Mesenchymal stem cell (in vitro differentiated cells and primary cell): ENCODE measurements around the gene CLCN4.

Source experiments
- DNase-seq: peaks from one replicate; pipeline ENCODE4 v3.0.0-alpha.2; 2013
- H2AFZ ChIP-seq: one replicate; pipeline ENCODE4 v1.6.1; 2013; ENCODE audit warnings: low read depth, mild to moderate bottlenecking, control low read depth, inconsistent platforms, low read length, moderate library complexity
- H2AK5ac ChIP-seq: 2 replicates; pipeline ENCODE4 v1.6.1; 2013; ENCODE audit warnings: low read length, moderate library complexity, mild to moderate bottlenecking, inconsistent platforms; ENCODE audit not compliant: severe bottlenecking
- H2BK120ac ChIP-seq: one replicate; pipeline ENCODE4 v1.6.1; 2013; ENCODE audit warnings: low read depth, mild to moderate bottlenecking, inconsistent platforms, low read length, moderate library complexity
- H2BK12ac ChIP-seq, 2 experiments: one replicate each; pipeline ENCODE4 v1.6.1; 2013; ENCODE audit warnings: inconsistent platforms in 2 of 2, low read length in 2 of 2, mild to moderate bottlenecking in 2 of 2, moderate library complexity in 2 of 2, control low read depth in 1 of 2
- H2BK15ac ChIP-seq: one replicate; pipeline ENCODE4 v1.6.1; 2013; ENCODE audit warnings: mild to moderate bottlenecking, low read depth, inconsistent platforms; ENCODE audit not compliant: poor library complexity, severe bottlenecking
- H2BK5ac ChIP-seq: 2 replicates; pipeline ENCODE4 v1.6.1; 2013; ENCODE audit warnings: low read depth, mild to moderate bottlenecking, low read length, control low read depth, inconsistent platforms; ENCODE audit not compliant: poor library complexity, severe bottlenecking
- H3K14ac ChIP-seq, 2 experiments: one replicate each; pipeline ENCODE4 v1.6.1; 2013; ENCODE audit warnings: inconsistent platforms in 2 of 2, low read length in 2 of 2, control low read depth in 1 of 2, mild to moderate bottlenecking in 1 of 2, moderate library complexity in 1 of 2
- H3K18ac ChIP-seq, 2 experiments: one replicate each; pipeline ENCODE4 v1.6.1; 2013; ENCODE audit warnings: inconsistent platforms in 2 of 2, low read length in 2 of 2, control low read depth in 1 of 2, low read depth in 1 of 2, mild to moderate bottlenecking in 1 of 2
- H3K23ac ChIP-seq, 2 experiments: one replicate each; pipeline ENCODE4 v1.6.1; 2013; ENCODE audit warnings: inconsistent platforms in 2 of 2, low read length in 2 of 2, mild to moderate bottlenecking in 2 of 2, moderate library complexity in 2 of 2, control low read depth in 1 of 2
- H3K27ac ChIP-seq: 2 replicates; pipeline ENCODE4 v1.5.1; 2013; ENCODE audit warnings: mild to moderate bottlenecking, moderate library complexity, low read length, control low read depth, inconsistent platforms; ENCODE audit not compliant: poor library complexity, severe bottlenecking
- H3K27me3 ChIP-seq, 2 experiments: 2 replicates each; pipeline versions ENCODE4 v1.6.1 to v1.7.0; 2013; ENCODE audit warnings: low read length in 2 of 2, mild to moderate bottlenecking in 2 of 2, moderate library complexity in 2 of 2, control low read depth in 1 of 2, inconsistent platforms in 1 of 2; ENCODE audit not compliant: control insufficient read depth in 1 of 2, insufficient read depth in 1 of 2
- H3K36me3 ChIP-seq, 2 experiments: 2 replicates each; pipeline versions ENCODE4 v1.6.1 to v1.7.0; 2013; ENCODE audit warnings: low read length in 2 of 2, control low read depth in 1 of 2, inconsistent platforms in 1 of 2, low read depth in 1 of 2, mild to moderate bottlenecking in 1 of 2; ENCODE audit not compliant: insufficient read depth in 2 of 2, control insufficient read depth in 1 of 2
- H3K4ac ChIP-seq, 2 experiments: one replicate each; pipeline ENCODE4 v1.6.1; 2013; ENCODE audit warnings: inconsistent platforms in 2 of 2, low read length in 2 of 2, mild to moderate bottlenecking in 2 of 2, moderate library complexity in 2 of 2, control low read depth in 1 of 2, low read depth in 1 of 2
- H3K4me1 ChIP-seq: 2 replicates; pipeline ENCODE4 v1.6.1; 2013; ENCODE audit warnings: low read depth, low read length, control low read depth; ENCODE audit not compliant: control insufficient read depth, insufficient read depth
- H3K4me2 ChIP-seq: 2 replicates; pipeline ENCODE4 v1.6.1; 2013; ENCODE audit warnings: low read length, mild to moderate bottlenecking, inconsistent platforms; ENCODE audit not compliant: poor library complexity, severe bottlenecking
- H3K4me3 ChIP-seq, 2 experiments: 2 replicates each; pipeline versions ENCODE4 v1.5.1 to v1.7.0; 2013; ENCODE audit warnings: low read length in 2 of 2, mild to moderate bottlenecking in 2 of 2, control low read depth in 1 of 2, low read depth in 1 of 2; ENCODE audit not compliant: insufficient read depth in 1 of 2
- H3K79me1 ChIP-seq: replicated peaks from 2 replicates; pipeline ENCODE4 v1.6.1; 2013; ENCODE audit warnings: mild to moderate bottlenecking, control low read depth, low read length, inconsistent platforms; ENCODE audit not compliant: poor library complexity, severe bottlenecking
- H3K9ac ChIP-seq: 2 replicates; pipeline ENCODE4 v1.7.0; 2013; ENCODE audit warnings: mild to moderate bottlenecking, low read length, moderate library complexity
- H3K9me3 ChIP-seq: 2 replicates; pipeline ENCODE4 v1.7.0; 2013; ENCODE audit warnings: mild to moderate bottlenecking, low read length; ENCODE audit not compliant: control insufficient read depth
- H4K8ac ChIP-seq: one replicate; pipeline ENCODE4 v1.6.1; 2013; ENCODE audit warnings: inconsistent platforms, mild to moderate bottlenecking, low read length, moderate library complexity
- H4K91ac ChIP-seq: one replicate; pipeline ENCODE4 v1.6.1; 2013; ENCODE audit warnings: mild to moderate bottlenecking, low read length, inconsistent platforms
- WGBS: methylation state at CpG from one replicate; pipeline ENCODE4 v1.1.7; 2013; ENCODE audit warnings: mixed read lengths; 5-methylcytosine and 5-hydroxymethylcytosine counted together

CLCN4 gene

DNA sequence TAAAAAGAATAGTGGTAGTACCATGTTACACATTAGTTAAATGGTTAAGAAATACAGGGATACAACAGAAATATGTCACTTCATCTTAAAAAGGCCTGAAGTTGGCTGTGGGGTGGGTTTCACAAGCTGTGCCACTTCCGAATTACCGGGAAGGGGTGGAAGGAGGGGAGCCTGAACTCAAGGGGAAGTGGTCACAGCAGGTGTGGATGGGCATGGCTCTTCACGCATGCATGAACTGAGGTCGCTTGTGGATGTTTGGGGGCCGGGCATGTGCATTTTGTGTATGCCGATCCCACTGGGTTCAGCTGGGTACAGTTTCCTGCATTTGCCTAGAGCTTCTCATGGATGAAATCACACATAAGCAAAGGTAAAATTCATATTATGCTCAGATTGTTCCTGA lies 64.9 kb downstream of the CLCN4 start:
- H4K8ac ChIP-seq = no peak overlapping the region
- H3K9me3 ChIP-seq = no peaks in the 10 kb centered on the region
- H3K27ac ChIP-seq = no peak overlapping the region
- H2AK5ac ChIP-seq = no peak overlapping the region
- no peak overlapping the region for H2AFZ ChIP-seq
- no peak overlapping the region for H3K9ac ChIP-seq
- no peak overlapping the region for H2BK15ac ChIP-seq
- no peak overlapping the region for H2BK12ac ChIP-seq
- no peak for DNase-seq
- H2BK120ac ChIP-seq = no peak overlapping the region
- no peak overlapping the region for H4K91ac ChIP-seq
- H3K14ac ChIP-seq = no peak overlapping the region
- no peak overlapping the region for H3K4ac ChIP-seq
- WGBS = 98% methylated on average over 6 of the region's 6 CpGs
- no peaks in the 10 kb centered on the region for H3K27me3 ChIP-seq
- H3K4me2 ChIP-seq = no peak overlapping the region
- H3K23ac ChIP-seq = no peak overlapping the region
- no peak overlapping the region for H3K18ac ChIP-seq
- no peak overlapping the region for H3K4me3 ChIP-seq
- H3K4me1 ChIP-seq = peaks cover 1% of the 10 kb centered on the region
- no peaks in the 10 kb centered on the region for H3K79me1 ChIP-seq
- no peak overlapping the region for H2BK5ac ChIP-seq
- peaks cover 0 to 7% of the 10 kb centered on the region in 2 experiments for H3K36me3 ChIP-seq

DNA sequence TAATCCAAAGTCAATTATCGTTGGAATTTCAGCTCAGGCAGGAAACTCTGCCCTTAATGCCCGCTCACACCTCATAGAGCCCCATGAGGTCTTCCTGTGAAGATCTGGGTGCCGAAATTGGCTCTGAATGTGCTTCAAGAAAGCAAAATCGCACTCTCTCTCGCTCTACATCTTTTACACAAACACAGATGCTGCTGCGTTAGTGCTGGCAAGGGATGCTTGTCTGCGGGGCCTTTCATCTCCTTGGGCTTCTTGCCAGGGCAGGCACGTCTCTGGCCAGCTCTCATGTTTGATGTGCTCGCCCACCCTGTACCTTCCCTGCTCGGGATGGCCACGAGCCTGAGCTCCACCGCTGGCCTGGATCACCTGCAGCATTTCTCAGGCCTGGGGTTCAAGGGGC lies 66.5 kb downstream of the CLCN4 start:
- H4K91ac ChIP-seq = no peak overlapping the region
- no peak overlapping the region for H2BK120ac ChIP-seq
- H3K9ac ChIP-seq = no peak overlapping the region
- no peak overlapping the region for H2BK12ac ChIP-seq
- peaks cover 0 to 7% of the 10 kb centered on the region in 2 experiments for H3K36me3 ChIP-seq
- no peak overlapping the region for H3K14ac ChIP-seq
- no peak for DNase-seq
- H3K4ac ChIP-seq = no peak overlapping the region
- H2AK5ac ChIP-seq = no peak overlapping the region
- H3K79me1 ChIP-seq = no peaks in the 10 kb centered on the region
- no peaks in the 10 kb centered on the region for H3K9me3 ChIP-seq
- no peaks in the 10 kb centered on the region for H3K27me3 ChIP-seq
- no peak overlapping the region for H2BK5ac ChIP-seq
- H2AFZ ChIP-seq = no peak overlapping the region
- no peak overlapping the region for H3K4me3 ChIP-seq
- H3K27ac ChIP-seq = no peak overlapping the region
- no peak overlapping the region for H3K23ac ChIP-seq
- H2BK15ac ChIP-seq = no peak overlapping the region
- 95% methylated on average over 12 of the region's 12 CpGs for WGBS
- H3K18ac ChIP-seq = no peak overlapping the region
- no peak overlapping the region for H3K4me2 ChIP-seq
- H3K4me1 ChIP-seq = peaks cover 1% of the 10 kb centered on the region
- H4K8ac ChIP-seq = no peak overlapping the region

DNA sequence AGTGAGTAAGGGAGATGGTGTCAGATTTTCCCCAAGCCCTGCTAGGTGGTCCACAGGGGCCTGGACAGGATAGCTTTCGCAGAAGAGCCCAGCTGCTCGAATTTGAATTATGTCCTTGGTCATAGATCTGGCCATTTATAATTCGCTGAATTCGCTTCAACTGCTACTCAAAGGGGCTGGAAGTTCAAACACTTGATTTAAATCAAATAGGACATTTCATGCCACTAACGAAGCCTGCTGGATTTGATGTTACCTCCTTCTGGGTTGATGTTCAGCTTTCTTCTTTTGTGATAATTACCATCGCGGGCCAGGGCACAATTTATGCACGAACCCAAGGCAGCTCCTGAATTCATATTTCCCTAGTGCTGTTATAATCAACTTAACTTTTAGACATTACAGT lies 67.0 kb downstream of the CLCN4 start:
- Histone ChIP-seq H3K4me3 (no peak overlapping the region), H3K4ac (no peak overlapping the region), H2AK5ac (no peak overlapping the region), H3K4me1 (peaks cover 1% of the 10 kb centered on the region), H3K9me3 (no peaks in the 10 kb centered on the region), H3K36me3 (peaks cover 0 to 7% of the 10 kb centered on the region in 2 experiments), H3K9ac (no peak overlapping the region), H2AFZ (no peak overlapping the region), H3K79me1 (no peaks in the 10 kb centered on the region), H2BK15ac (no peak overlapping the region), H2BK5ac (no peak overlapping the region), H2BK12ac (no peak overlapping the region), H3K23ac (no peak overlapping the region), H3K27ac (no peak overlapping the region), H2BK120ac (no peak overlapping the region), H3K14ac (no peak overlapping the region), H3K18ac (no peak overlapping the region), H4K8ac (no peak overlapping the region), H4K91ac (no peak overlapping the region), H3K4me2 (no peak overlapping the region), H3K27me3 (no peaks in the 10 kb centered on the region)
- DNase-seq = no peak
- WGBS = 99% methylated on average over 5 of the region's 8 CpGs

DNA sequence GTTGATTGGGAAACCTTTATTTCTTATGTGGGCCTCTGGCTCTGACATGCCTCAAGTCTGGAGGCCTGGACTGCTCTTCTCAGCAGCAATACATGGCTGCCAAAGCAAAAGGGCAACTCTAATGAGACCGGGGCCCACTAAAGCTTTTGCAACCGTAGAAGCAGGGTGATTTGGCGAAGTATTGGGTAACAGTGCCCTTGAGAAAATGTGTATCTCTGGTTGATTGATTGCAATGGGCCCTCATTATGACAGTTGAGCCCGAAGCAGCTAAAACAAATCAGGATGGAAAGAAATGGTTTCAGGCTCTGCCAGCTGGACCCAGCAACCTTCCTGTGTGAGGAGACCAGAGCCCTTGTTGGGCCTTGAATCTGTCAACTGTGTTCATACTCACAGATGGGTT lies 73.4 kb downstream of the CLCN4 start:
- no peak overlapping the region for H4K91ac ChIP-seq

More for the DNA sequence above, 73.4 kb downstream of the CLCN4 start:
- H4K8ac ChIP-seq = no peak overlapping the region
- no peak overlapping the region for H3K18ac ChIP-seq
- no peak for DNase-seq
- H2BK5ac ChIP-seq = no peak overlapping the region
- no peak overlapping the region for H3K4ac ChIP-seq
- no peak overlapping the region for H3K4me2 ChIP-seq
- no peak overlapping the region for H2AFZ ChIP-seq
- no peak overlapping the region for H3K9ac ChIP-seq
- H3K4me3 ChIP-seq = no peak overlapping the region
- no peak overlapping the region for H3K14ac ChIP-seq
- no peaks in the 10 kb centered on the region for H3K9me3 ChIP-seq
- H2BK120ac ChIP-seq = no peak overlapping the region
- no peaks in the 10 kb centered on the region for H3K79me1 ChIP-seq
- no peaks in the 10 kb centered on the region for H3K36me3 ChIP-seq
- 94% methylated on average over 4 of the region's 4 CpGs for WGBS
- no peak overlapping the region for H2BK15ac ChIP-seq
- no peak overlapping the region for H2AK5ac ChIP-seq
- no peak overlapping the region for H3K27ac ChIP-seq
- H3K23ac ChIP-seq = no peak overlapping the region
- H2BK12ac ChIP-seq = no peak overlapping the region
- no peaks in the 10 kb centered on the region for H3K4me1 ChIP-seq
- H3K27me3 ChIP-seq = no peaks in the 10 kb centered on the region
